Femur (tissue), 1 donor: ENCODE measurements around the gene KCNV2.

Experiments used
- DNase-seq: peaks from one replicate; pipeline ENCODE4 v3.0.0-alpha.2; 2017

The KCNV2 gene

DNA sequence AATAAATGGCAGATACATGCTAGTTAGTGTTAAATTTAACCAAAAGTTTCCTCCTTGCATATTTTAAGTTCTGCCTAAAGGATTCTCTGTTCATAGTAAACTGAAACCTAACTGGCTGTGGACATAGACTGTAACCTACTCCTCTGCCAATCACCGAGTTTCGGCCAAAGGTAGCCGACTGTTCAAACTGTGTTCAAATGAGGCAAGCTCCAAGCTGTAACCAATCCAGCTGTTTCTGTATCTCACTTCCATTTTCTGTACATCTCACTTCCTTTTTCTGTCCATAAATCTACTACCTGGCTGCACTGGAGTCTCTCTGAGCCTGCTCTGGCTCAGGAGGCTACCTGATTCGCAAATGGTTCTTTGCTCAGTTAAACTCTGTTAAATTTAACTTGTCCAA, 44.1 kb downstream of the KCNV2 start:
- DNase-seq: no peak

DNA sequence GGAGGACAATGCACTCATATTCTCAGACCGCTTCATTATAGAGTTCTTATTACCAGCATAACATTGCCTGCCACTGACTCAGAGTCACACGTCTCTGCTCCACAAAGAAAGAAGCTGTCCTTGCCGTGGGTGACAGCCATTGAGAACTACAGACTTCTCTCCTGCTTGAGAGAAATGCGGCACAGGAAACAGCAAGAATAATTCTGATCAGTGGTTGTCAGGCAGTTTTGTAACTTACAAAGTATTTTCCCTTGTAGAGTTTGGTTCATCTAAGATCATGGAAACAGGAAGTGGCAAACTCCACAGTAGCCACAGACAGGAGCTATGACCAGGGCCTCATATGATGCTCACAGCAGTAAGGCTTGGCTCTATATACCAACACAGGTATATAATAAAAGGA, 47.0 kb downstream of the KCNV2 start:
- DNase-seq: no peak

DNA sequence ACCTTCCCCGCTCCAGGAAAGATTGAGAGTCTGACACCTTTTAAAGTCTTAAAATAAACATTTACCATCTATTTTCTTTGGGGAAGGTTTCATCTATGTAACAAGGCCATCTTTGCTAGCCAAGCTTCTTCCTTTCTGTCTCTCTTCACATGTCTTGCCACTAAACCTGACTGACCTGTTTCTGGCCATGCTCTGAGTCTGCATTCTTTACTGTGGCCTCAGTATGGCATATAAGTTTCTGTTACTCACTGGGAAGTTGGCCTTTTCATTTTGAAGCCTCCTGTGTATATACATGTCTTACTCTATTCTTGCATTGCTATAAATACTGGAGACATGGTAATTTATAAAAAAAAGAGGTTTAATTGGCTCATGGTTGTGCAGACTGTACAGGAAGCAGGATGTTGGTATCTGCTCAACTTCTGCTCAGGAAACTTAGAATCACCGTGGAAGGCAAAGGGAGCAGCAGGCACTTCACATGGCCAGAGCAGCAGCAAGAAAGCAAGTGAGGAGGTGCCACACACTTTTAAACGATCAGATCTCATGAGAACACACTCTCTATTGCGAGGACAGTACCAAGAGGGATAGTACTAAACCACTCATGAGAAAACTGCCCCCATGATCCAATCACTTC, 48.1 kb downstream of the KCNV2 start:
- no peak for DNase-seq

DNA sequence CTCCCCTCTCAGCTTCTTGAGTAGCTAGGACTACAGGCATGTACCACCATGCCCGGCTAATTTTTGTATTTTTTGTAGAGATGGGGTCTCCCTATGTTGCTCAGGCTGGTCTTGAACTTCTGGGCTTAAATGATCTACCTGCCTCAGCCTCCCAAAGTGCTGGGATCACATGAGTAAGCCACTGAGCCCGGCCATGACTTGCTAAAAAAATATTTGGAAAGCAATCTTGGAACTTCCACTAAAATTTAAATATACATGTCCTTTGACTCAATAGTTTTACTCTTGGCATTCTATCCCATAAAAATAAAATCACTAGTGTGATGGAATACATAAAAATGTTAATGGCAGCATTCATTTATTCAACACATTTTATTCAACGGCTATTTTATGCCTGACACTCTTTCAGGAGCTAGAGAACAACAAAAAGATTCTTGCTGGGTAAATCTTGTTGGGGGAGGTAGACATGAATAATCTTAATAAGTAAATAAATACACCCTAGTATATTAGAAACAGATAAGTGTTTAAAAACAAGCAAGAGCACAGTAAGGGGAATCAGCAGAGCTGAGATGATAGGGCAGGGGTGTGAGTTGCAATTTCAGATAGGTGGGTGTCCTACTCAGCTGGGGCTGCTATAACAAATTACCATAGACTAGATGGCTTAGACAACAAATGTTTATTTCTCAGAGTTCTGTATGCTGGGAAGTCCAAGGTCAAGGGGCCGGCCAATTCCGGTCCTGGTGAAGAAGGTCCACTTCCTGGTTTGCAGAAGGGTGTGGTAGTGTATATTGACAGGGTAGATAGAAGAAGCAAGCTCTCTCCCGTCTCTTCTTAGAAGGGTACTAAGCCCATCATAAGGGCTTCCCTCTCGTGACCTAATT, 50.7 kb downstream of the KCNV2 start:
- no peak for DNase-seq

DNA sequence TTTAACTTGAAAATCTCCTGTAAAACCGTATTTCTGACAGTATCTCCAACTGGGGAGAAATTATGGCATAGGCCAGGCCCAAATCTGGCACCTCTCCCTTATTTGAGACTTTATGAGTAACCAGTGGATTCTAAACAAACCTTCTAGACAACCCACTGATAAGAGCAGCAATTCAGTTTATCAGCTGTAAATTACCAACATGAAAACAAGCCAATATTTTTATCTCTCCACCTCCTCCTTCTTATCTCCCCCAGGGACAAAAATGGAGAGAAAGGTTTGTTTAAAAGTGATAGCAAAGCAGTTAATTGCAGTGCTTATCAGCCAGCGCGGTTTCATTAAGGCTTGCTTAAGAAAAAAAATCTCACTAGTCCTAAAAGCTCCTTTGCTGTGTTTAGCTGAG, 53.8 kb downstream of the KCNV2 start:
- DNase-seq: no peak

DNA sequence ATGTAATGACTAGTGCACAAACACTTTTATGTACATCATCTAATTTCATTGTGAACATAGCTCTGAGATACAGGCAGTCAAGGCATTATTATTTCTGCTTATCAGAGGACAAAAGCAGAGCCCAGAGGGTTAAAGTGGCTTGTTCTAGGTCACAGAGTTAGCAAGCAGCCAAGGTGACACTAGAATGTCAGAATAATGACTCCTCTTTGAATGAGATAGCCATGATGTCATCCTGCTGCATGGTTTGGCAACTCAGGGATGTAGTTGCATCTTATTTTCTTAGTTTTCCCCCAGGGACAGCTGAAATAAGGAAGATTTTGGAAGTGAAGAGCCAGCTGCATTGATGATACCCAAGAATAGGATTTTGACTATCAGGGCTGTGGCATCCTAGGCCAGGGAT, 54.4 kb downstream of the KCNV2 start:
- DNase-seq: no peak

DNA sequence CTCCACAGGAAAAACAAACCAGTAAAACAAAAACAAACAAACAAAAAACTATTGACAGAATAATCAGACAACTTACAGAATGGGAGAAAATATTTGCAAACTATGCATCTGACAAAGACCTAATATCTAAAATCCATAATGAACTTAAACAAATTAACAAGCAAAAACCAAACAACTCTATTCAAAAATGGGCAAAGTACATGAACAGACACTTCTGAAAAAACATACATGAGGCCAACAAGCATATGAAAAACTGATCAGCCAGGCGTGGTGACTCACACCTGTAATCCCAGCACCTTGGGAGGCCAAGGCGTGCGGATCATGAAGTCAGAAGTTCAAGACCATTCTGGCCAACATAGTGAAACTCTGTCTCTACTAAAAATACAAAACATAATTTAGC, 60.1 kb downstream of the KCNV2 start:
- no peak for DNase-seq

DNA sequence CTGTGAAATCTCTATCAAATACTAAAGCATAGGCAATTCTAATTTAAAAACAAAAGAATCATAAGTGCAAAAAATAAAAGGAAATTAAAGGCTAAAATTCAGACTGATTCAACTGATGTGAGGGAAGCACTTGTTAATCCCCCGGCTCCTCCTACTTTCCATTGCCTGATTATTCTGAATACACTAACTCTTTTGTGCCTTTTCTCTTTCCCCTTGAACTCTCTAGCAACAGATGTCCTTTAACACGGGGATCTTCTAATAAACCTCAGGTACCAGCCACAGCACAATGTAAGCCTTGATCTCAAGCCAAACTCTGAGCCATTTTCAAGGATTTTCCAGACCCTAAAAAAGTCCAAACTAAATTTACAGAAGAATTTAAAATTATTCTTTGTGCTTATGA, 61.5 kb downstream of the KCNV2 start:
- no peak for DNase-seq
